ENCODE data around the gene GIPC1.

GIPC1 gene

GRCh38 chr19:14440049-14440448, 55.9 kb downstream of the GIPC1 start:
- H3K36me3 Mint-ChIP-seq (ENCODE audit: low read depth) = peaks cover 28% of the 10 kb centered on the region
- H3K4me3 Mint-ChIP-seq = no peak overlapping the region
- H3K27ac Mint-ChIP-seq = peak overlapping the region in 2 of 3 experiments; percentile 32 to 82
- no peaks in the 10 kb centered on the region for H3K27me3 Mint-ChIP-seq (ENCODE audit: low read depth)
- TF ChIP-seq, protein P1, sequence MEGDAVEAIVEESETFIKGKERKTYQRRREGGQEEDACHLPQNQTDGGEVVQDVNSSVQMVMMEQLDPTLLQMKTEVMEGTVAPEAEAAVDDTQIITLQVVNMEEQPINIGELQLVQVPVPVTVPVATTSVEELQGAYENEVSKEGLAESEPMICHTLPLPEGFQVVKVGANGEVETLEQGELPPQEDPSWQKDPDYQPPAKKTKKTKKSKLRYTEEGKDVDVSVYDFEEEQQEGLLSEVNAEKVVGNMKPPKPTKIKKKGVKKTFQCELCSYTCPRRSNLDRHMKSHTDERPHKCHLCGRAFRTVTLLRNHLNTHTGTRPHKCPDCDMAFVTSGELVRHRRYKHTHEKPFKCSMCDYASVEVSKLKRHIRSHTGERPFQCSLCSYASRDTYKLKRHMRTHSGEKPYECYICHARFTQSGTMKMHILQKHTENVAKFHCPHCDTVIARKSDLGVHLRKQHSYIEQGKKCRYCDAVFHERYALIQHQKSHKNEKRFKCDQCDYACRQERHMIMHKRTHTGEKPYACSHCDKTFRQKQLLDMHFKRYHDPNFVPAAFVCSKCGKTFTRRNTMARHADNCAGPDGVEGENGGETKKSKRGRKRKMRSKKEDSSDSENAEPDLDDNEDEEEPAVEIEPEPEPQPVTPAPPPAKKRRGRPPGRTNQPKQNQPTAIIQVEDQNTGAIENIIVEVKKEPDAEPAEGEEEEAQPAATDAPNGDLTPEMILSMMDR (IDR thresholded peaks at IDR 0.05; ENCODE audit: unreplicated experiment in 3 of 3) = no peak
- no peaks in the 10 kb centered on the region for H3K9me3 Mint-ChIP-seq
- H3K4me1 Mint-ChIP-seq = peaks cover 20% of the 10 kb centered on the region

GRCh38 chr19:14439014-14439413, 56.9 kb downstream of the GIPC1 start:
- no peaks in the 10 kb centered on the region for H3K9me3 Mint-ChIP-seq
- H3K4me1 Mint-ChIP-seq = peaks cover 29% of the 10 kb centered on the region
- H3K36me3 Mint-ChIP-seq (ENCODE audit: low read depth) = peaks cover 20% of the 10 kb centered on the region

DNA sequence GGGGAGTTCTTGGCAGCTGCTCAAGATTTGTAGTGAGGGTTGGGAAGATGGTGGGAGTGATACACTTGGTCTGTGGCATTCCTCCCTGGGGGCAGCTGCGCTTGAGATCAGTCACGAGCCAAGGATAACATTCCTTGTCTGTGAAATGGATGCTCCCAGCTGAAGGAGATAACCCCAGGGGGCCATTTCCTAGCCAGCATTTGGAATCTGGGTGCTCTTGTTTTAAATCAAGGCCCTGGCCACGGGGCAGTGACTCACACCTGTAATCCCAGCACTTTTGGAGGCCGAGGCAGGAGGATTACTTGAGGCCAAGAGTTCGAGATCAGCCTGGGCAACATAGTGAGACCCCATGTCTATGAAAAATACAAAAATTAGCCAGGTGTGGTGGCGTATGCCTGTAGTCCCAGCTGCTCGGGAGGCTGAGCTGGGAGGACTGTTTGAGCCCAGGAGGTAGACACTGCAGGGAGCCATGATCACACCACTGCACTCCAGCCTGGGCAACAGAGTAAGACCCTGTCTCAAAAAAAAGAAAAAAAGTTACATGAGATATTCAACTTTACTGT, 58.3 kb downstream of the GIPC1 start:
- Mint-ChIP-seq H3K27me3 (ENCODE audit: low read depth) (no peaks in the 10 kb centered on the region), H3K9me3 (no peaks in the 10 kb centered on the region), H3K4me3 (no peak overlapping the region), H3K36me3 (ENCODE audit: low read depth) (peaks cover 12% of the 10 kb centered on the region), H3K4me1 (peaks cover 30% of the 10 kb centered on the region), H3K27ac (no peak overlapping the region)
- TF ChIP-seq, protein P1 (IDR thresholded peaks at IDR 0.05; ENCODE audit: unreplicated experiment in 3 of 3) = no peak

More at GRCh38 chr19:14439014-14439413, 56.9 kb downstream of the GIPC1 start:
- H3K27ac Mint-ChIP-seq = peak overlapping the region in 2 of 3 experiments; percentile 67
- no peaks in the 10 kb centered on the region for H3K27me3 Mint-ChIP-seq (ENCODE audit: low read depth)
- H3K4me3 Mint-ChIP-seq = peak overlapping the region in 1 of 3 experiments; percentile 19
- TF ChIP-seq, protein P1 (IDR thresholded peaks at IDR 0.05; ENCODE audit: unreplicated experiment in 3 of 3) = no peak

DNA sequence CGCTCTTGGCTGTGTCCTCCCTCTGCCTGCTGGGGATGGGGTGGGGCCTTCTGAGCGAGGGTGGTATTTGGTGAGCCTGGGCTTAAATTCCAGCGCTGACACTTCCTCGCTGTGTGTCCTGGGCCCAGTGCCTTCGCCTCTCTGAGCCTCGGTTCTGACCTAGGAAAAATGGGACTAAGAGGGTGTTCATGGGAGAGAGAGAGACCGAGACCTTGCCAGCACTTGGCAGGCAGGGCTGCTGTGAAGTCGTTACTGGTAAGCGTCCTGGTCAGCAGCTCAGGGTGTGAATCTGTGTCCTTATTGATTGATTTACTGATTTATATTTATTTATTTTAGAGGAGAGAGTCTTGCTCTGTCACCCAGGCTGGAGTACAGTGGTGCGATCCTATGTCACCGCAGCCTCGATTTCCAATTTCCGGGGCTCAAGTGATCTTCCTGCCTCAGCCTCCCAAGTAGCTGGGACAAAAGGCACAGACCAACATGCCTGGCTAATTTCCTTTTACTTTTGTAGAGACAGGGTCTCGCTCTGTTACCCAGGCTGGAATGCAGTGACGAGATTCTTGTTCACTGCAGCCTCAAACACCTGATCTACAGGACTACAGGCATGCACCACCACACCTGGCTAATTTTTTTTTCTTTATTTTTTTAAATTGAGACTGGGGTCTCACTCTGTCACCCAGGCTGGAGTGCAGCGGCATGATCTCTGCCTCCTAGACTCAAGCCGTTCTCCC, 60.4 kb downstream of the GIPC1 start:
- H3K4me3 Mint-ChIP-seq = peak overlapping the region; percentile 80 to 90 (median 85)
- TF ChIP-seq, protein P1 (IDR thresholded peaks at IDR 0.05; ENCODE audit: unreplicated experiment in 3 of 3) = no peak
- peaks cover 27% of the 10 kb centered on the region for H3K4me1 Mint-ChIP-seq
- peaks cover 8% of the 10 kb centered on the region for H3K27me3 Mint-ChIP-seq (ENCODE audit: low read depth)
- H3K36me3 Mint-ChIP-seq (ENCODE audit: low read depth) = peaks cover 2% of the 10 kb centered on the region
- peak overlapping the region; percentile 70 to 82 (median 78) for H3K27ac Mint-ChIP-seq
- H3K9me3 Mint-ChIP-seq = no peaks in the 10 kb centered on the region

GRCh38 chr19:14434543-14435319, 61.2 kb downstream of the GIPC1 start:
- H3K36me3 Mint-ChIP-seq (ENCODE audit: low read depth) = no peaks in the 10 kb centered on the region
- peak overlapping the region; percentile 70 to 82 (median 79) for H3K27ac Mint-ChIP-seq
- TF ChIP-seq, protein P1 (IDR thresholded peaks at IDR 0.05; ENCODE audit: unreplicated experiment in 3 of 3) = no peak
- H3K9me3 Mint-ChIP-seq = no peaks in the 10 kb centered on the region
- H3K4me3 Mint-ChIP-seq = peak overlapping the region; percentile 85 to 90 (median 86)
- peaks cover 9% of the 10 kb centered on the region for H3K27me3 Mint-ChIP-seq (ENCODE audit: low read depth)
- H3K4me1 Mint-ChIP-seq = peaks cover 20% of the 10 kb centered on the region

Data from nephron (organoid).